ENCODE results near the gene MCM3AP. TPM values are rescaled to one million over a fixed set of nuclear protein-coding genes. Genes with fewer than 3 reads are reported as not detected.

MCM3AP gene
- total RNA-seq, 2 donors from 2014 or later: 52.7 to 102 TPM

DNA sequence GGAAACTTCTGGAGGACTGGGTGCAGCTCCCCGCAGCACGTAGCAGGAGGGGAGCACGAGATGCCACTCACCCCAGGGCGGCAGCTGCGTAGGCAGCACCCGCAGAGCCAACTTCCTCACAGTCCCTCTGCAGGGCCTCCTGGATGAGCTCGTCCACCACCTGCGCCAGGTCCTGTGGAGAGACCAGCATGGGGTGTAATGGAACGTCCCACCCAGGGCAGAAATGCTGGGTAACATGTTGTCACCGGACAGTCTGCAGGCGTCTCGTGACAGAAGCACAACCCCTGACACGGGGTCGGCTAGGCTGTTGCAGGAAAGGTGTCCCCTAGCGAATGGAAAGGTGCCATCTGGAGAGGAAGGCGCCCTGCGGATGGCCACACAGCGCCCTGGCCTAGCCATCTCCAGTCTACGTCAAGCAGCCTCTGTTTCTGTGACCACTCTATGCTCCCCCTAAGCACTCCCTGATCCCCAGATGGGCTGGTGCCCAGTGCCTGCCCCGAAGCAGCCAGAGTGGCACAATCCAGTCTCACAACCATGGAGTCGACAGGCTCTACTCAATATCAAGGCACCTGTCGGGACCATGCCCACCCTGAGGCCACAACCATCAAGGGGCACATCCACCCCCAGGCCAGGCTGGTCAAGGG is 21.2 kb downstream of the MCM3AP start:
- TF ChIP-seq, protein P1, sequence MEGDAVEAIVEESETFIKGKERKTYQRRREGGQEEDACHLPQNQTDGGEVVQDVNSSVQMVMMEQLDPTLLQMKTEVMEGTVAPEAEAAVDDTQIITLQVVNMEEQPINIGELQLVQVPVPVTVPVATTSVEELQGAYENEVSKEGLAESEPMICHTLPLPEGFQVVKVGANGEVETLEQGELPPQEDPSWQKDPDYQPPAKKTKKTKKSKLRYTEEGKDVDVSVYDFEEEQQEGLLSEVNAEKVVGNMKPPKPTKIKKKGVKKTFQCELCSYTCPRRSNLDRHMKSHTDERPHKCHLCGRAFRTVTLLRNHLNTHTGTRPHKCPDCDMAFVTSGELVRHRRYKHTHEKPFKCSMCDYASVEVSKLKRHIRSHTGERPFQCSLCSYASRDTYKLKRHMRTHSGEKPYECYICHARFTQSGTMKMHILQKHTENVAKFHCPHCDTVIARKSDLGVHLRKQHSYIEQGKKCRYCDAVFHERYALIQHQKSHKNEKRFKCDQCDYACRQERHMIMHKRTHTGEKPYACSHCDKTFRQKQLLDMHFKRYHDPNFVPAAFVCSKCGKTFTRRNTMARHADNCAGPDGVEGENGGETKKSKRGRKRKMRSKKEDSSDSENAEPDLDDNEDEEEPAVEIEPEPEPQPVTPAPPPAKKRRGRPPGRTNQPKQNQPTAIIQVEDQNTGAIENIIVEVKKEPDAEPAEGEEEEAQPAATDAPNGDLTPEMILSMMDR (IDR thresholded peaks at IDR 0.05): no peak
- TF ChIP-seq POLR2A (IDR thresholded peaks at IDR 0.05): no peak
- no peaks in the 10 kb centered on the region for H3K9me3 ChIP-seq
- H3K27me3 ChIP-seq: no peaks in the 10 kb centered on the region
- no peaks in the 10 kb centered on the region for H3K4me1 ChIP-seq
- 94 to 97% methylated on average over 15 to 22 of the region's 22 CpGs for WGBS, 2 donors
- peaks cover 27 to 43% of the 10 kb centered on the region in 2 donors for H3K36me3 ChIP-seq (replicated peaks in 1 of 2; ENCODE audit: insufficient read depth in 1 of 2, low read depth in 2 of 2)
- DNase-seq (no peak), ATAC-seq (no peak)
- intact Hi-C loops (cut with DNase I): no loop called here
- H3K4me3 ChIP-seq: no peak overlapping the region
- H3K27ac ChIP-seq: no peak overlapping the region

DNA sequence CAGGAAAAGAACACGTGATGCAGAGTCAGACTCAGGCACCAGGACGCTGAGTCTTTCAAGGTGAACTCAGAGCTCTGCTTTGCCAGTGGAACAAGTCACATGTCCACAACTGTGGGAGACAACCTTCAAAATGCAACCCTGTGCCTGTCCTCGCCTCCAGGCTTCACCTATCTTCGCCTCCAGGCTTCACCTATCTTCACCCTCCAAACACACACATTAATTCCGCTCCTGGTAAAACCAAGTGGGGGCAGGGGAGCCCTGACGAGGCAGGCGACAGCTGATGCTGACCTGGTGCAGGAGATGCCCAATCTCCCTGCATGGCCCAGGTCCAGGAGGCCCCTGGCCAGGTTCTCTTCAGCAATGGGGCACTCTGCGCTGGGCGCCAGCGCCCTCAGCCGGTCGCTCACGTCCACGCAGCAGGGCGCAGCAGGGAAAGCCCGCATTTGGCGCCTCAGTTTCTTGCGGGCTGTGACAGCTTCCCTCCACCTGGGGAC is 28.9 kb downstream of the MCM3AP start:
- TF ChIP-seq POLR2A (IDR thresholded peaks at IDR 0.05): no peak
- TF ChIP-seq, protein P1 (IDR thresholded peaks at IDR 0.05): no peak
- H3K4me1 ChIP-seq: no peaks in the 10 kb centered on the region
- no peak for ATAC-seq
- WGBS, 2 donors: 85 to 90% methylated on average over 18 of the region's 18 CpGs
- H3K4me3 ChIP-seq: no peak overlapping the region
- no peak for DNase-seq
- intact Hi-C loops (cut with DNase I): no loop called here
- H3K9me3 ChIP-seq: no peaks in the 10 kb centered on the region
- H3K27me3 ChIP-seq: no peaks in the 10 kb centered on the region
- H3K27ac ChIP-seq: no peak overlapping the region
- peaks cover 26 to 60% of the 10 kb centered on the region in 2 donors for H3K36me3 ChIP-seq (replicated peaks in 1 of 2; ENCODE audit: insufficient read depth in 1 of 2, low read depth in 2 of 2)

DNA sequence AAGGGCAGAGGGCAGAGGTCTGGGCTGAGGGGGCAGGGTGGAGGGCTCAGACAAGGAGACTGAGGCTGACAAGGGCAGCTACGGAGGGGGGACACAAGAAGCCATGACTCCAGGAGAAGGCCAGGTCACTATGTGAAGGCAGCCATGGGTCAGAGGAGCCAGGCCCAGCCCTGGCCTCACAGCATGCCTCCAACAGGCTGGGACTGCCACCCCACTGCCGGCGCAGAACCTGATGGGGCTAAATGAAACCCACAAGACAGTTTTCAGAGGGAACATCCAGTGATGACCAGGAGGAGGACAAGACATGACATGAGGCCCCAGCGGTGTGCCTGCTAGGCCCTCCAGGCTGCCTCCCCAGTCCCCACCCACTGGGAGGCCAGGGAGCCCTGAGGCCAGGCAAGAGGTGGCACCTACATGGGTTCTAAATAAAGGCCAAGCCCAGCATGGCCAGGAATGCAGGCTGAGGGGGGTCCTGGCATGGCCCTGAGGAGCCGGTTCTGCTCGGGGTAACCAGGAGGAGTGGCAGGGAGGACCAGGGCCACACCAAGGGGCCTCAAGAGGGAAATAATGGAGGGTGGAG is 29.6 kb downstream of the MCM3AP start:
- 94 to 95% methylated on average over 6 of the region's 6 CpGs for WGBS, 2 donors
- intact Hi-C loops (cut with DNase I): no loop called here
- TF ChIP-seq POLR2A (IDR thresholded peaks at IDR 0.05): no peak
- TF ChIP-seq, protein P1 (IDR thresholded peaks at IDR 0.05): no peak
- Histone ChIP-seq H3K9me3 (no peaks in the 10 kb centered on the region), H3K4me3 (no peak overlapping the region), H3K4me1 (no peaks in the 10 kb centered on the region), H3K27ac (no peak overlapping the region), H3K36me3 (replicated peaks in 1 of 2; ENCODE audit: insufficient read depth in 1 of 2, low read depth in 2 of 2) (peaks cover 23 to 60% of the 10 kb centered on the region in 2 donors), H3K27me3 (no peaks in the 10 kb centered on the region)
- no peak for DNase-seq
- ATAC-seq: no peak

DNA sequence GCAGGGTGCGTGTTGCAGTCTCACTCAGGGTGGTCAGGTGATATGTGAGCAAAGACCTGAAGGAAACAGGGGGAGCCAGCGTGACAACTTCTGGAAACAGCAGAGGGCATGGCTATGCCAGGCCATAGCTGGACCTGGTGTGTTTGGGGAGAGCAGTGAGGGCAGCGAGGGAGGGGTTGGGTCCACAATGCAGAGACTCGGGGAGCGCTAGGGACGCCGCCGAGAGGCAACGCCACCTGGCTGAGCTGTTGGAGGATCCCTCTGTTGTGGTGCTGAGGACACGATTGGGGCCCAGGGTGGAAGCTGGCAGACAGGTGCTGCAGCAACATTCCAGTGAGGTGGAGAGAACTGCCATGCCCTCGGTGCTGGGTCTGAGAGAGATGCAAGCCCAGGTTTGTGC is 30.2 kb downstream of the MCM3AP start:
- H3K4me1 ChIP-seq: no peaks in the 10 kb centered on the region
- intact Hi-C loops (cut with DNase I): no loop called here
- no peak overlapping the region for H3K4me3 ChIP-seq
- no peaks in the 10 kb centered on the region for H3K9me3 ChIP-seq
- no peak for TF ChIP-seq POLR2A (IDR thresholded peaks at IDR 0.05)
- ATAC-seq (no peak), DNase-seq (no peak)
- H3K36me3 ChIP-seq (replicated peaks in 1 of 2; ENCODE audit: insufficient read depth in 1 of 2, low read depth in 2 of 2): peaks cover 17 to 61% of the 10 kb centered on the region in 2 donors
- WGBS, 2 donors: 90 to 92% methylated on average over 11 of the region's 11 CpGs
- no peaks in the 10 kb centered on the region for H3K27me3 ChIP-seq
- no peak overlapping the region for H3K27ac ChIP-seq

DNA sequence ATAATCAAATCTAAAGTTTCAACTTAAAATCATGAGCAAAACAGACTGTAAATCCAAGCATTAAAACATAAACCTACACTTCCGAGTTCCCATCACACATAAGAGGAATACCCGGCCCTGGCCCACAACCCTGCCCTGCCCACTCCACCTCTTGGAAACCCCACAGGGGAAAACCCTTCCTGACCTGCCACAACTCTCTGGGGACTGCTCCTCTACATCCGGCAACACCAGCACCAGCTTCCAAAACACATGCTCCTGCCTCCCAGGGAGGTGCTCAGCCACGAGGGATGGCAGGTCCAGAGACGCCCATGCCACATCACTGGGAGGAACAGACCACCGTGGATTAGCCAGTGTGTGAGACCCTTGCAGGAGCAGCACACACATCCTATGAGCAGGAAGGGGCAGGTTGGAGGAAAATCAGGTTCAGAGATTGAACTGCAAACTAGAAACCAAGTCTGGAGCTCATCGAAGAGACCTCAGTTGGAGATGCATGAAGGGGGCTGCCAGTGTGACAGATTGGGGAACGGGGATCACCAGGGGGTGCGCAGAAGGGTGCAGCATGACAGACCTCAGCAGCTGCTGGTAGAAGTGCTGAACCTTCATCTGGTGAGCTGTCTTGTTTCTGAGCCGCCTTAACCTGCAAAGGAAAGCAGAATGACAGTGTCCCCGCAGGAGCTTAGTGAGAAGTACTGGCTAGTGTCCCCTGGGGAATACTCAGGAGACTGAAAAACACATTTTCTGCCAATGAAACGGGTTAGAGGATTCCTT is 31.0 kb downstream of the MCM3AP start:
- Histone ChIP-seq H3K27me3 (no peaks in the 10 kb centered on the region), H3K4me3 (no peak overlapping the region), H3K9me3 (no peaks in the 10 kb centered on the region), H3K27ac (no peak overlapping the region), H3K4me1 (no peaks in the 10 kb centered on the region), H3K36me3 (replicated peaks in 1 of 2; ENCODE audit: insufficient read depth in 1 of 2, low read depth in 2 of 2) (peaks cover 13 to 63% of the 10 kb centered on the region in 2 donors)
- DNase-seq (no peak), ATAC-seq (no peak)
- 81 to 93% methylated on average over 10 to 12 of the region's 12 CpGs for WGBS, 2 donors
- TF ChIP-seq, protein P1 (IDR thresholded peaks at IDR 0.05): no peak
- TF ChIP-seq POLR2A (IDR thresholded peaks at IDR 0.05): no peak
- intact Hi-C loops (cut with DNase I): no loop called here

Data from body of pancreas (tissue), 4 donors.